ENCODE results near the gene HESX1.

Gene HESX1

DNA sequence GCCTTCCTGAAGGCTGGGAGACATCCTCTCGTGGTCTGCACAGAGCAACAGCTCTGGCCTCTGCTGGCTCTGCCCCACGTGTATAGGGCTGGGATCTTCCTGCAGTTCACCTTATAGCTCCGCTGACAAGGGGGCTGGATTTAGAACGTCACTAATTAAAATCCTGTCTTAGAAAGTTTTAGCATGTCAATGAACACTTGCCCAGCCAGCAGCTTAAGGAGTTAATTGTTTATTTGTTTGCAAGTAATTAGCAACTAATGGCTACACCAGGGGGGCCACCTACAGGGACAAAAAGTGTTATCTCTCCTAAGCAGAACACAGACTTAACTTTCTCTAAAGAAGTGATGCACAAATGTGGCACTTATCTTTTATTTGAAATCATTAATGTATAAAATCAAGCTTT lies at the start of gene HESX1:
TSS of gene HESX1 (minus strand) at position 84 of the 403 bp plus-strand sequence. CDS start at position 24, 60 bp downstream.
- DNase-seq: no peak

GRCh38 chr3:57244946-57245345 lies 45.2 kb upstream of the HESX1 start:
- DNase-seq: no peak

GRCh38 chr3:57234613-57235575 lies 35.1 kb upstream of the HESX1 start:
- DNase-seq: no peak

DNA sequence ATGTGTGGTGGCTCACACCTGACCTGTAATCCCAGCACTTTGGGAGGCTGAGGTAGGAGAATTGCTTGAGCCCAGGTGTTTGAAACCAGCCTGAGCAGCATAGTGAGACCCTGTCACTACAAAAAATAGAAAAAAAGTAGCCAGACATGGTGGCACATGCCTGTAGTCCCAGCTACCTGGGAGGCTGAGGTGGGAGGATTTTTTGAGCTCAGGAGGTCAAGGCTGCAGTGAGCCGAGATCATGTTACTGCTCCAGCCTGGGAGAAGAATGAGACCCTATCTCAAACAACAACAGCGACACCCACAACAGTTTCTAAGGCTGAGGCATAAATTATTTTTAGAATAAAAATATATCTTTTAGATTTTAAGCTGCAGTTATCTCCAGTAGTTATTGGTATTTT lies 34.0 kb upstream of the HESX1 start:
- no peak for DNase-seq

GRCh38 chr3:57230006-57230405 lies 30.2 kb upstream of the HESX1 start:
- no peak for DNase-seq

- DNase-seq: peak; percentile 26
These were observed 28.4 kb upstream of the HESX1 start for GRCh38 chr3:57227930-57228751.

- peak; percentile 90 for DNase-seq
These were observed 27.6 kb upstream of the HESX1 start, which contains the start of gene APPL1 for GRCh38 chr3:57227204-57227929. Gene APPL1, plus strand, starts transcription at chr3:57227729. Its CDS starts 155 bp downstream, at chr3:57227884.

DNA sequence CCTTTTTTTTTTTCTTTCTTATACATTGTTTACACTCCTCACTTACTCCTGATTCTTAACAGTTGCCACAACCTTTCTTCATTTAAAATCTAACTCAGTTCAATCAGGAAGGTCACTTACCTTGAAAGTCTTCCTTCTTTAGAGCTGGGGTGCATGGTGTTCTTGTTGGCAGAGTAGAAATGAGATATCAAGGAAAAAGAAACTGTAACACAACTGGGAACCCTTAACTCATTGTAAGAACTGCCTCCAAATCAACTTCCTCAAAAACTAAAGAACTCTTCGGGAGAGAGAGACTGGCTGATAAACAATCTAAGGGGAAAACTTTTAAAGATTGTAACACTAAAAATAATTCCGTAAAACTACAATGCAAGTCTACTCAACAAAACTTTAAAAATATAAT lies 26.4 kb upstream of the HESX1 start:
- DNase-seq: no peak

DNA sequence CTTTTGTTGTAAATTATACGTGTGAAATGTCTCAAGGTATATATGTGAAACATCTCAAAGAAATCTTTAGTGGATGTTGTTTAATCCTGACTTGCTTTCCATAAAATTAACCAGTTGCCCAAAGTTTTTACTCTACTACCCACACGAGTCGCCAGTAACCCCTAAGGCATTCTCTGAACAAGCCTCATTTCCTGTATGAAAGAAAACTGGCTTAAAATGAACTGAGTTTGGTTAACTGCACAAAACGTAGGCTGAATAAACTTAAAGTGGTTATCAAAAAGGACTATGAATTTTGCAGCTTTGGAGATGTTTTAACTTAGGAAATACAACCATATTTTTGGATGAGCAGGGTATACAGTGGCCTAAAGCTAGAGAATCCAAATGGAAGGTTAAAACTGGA lies 25.1 kb upstream of the HESX1 start:
- no peak for DNase-seq

DNA sequence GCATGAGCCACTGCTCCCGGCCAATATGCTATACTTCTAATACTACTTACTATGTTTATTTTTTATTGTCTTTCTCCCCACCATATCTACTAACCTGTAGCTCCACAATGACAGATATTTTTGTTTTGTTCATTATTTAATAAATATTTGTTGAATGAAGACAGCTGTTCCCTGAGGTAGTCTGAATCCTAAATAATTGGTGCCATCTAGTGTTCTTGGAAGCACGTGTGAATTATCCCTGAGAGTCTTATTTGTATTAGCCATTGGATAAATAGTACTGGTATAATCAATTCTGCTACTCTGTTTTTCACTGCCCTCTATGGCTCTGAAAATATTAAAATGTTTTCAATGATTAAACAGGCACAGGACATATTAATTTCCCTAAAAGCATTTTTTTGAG lies 22.1 kb upstream of the HESX1 start:
- no peak for DNase-seq

- DNase-seq: no peak
These were observed 6.6 kb upstream of the HESX1 start for GRCh38 chr3:57206423-57206822.

GRCh38 chr3:57194641-57195040 lies 5.1 kb downstream of the HESX1 start:
- no peak for DNase-seq

DNA sequence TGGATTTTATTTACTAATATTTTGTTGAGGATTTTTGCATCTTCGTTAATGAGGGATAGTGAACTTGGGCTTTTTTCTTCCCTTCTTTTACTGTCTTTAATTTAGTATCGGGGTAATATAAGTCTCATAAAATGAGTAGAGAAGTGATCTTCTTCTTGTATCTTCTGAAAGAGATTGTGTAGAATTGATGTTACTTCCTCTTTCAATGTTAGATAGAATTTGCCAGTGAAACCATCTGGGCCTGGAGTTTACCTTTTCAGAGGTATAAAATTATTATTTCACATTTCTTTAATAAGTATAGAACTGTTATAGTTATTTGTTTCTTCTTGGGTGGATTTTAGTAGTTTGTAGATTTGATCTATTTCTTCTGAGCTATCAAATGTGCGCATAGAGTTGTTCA lies 7.8 kb downstream of the HESX1 start:
- no peak for DNase-seq

DNA sequence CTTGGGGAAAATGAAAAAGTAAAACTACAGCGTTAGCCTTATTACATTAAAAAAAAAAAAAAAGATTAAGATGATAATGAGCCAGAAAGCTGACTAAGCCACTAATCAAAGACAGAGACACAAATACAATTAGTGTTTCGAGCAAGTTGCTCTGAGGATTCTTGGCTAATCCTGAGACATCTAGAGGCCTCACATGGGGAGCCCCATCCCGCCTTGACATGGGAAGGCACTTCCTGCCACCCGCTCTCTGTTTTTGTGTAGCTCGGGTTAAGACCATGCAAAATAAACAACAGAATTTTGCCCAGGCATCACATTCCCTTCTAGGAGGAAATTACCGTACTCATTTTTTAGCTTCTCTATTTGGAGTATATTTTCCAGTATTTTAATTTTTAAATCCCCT lies 15.3 kb downstream of the HESX1 start:
- DNase-seq: no peak

DNA sequence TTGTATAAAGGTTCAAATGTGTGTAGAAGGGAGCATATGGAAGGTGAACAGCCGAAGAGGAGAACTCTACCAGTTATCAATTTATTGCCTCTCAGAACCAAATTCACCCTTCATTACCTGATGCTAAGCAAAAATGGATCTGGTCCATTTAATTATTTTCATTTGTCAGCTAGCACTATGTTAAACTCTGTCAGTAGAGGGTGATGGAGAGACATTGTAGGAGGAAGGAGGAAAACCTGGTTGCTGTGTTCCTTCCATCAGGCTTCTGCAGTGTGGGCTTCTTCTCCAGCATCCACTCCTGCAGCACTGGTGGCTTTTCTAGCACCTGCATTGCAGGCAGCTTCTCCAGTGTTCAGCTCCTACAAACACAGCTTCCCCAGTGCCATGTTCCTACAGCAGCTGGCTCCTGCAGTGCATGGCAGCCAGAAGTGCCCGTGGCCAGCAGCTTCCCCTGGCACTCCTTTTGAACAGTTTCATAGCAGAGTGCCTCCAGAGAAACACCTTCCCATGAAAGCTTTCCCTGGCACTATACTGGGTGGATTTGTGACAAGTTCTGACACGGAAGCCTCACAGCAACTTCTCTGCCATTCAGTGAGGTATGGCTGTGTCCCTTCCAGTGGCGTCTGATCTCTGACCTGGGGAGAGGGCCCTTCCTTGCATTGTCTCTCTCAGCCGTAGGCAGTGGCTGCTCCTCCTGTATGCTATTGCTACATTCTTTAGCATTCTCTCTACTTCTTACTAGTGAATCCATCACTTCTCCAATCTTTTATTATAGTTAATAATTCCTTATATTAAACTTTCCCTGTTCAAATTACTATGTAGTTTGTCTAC lies 20.0 kb downstream of the HESX1 start:
- DNase-seq: no peak

DNA sequence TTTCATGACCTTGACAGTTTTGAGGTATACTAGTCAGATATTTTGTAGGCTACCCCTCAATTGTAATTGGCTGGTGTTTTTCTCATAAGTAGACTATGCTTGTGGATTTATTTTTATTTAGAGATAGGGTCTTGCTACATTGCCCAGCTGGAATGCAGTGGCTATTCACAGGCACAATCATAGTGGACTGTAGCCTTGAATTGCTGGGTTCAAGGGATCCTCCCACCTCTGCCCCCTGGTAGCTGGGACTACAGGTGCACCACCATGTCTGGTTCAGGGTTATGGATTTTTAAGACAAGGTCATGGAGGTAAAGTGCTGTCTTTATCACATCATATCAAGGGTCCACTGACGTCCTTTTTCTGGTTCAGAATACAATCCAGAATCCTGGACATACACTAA lies 23.7 kb downstream of the HESX1 start:
- no peak for DNase-seq

DNA sequence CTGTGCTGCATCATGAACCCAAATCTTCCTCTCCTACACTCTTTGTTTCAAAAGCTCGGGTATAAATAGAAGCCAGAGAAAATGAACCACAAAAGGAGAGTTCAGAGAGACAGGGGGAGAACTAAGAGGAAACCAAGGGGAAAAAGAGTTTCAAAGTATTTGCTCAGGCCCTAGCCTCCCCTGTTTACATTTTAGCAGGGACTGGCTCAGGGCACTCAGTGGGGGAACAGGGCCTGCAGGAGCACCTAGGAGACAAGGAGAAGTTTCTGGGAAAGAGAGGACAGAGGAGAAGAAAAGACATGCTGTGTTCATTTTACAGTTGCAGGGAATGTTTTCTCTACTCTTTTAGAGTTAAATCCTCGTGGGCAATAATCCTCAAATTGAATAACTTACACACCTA lies 26.1 kb downstream of the HESX1 start:
- no peak for DNase-seq

- DNase-seq: no peak
These were observed 28.8 kb downstream of the HESX1 start for GRCh38 chr3:57170946-57171345.

DNA sequence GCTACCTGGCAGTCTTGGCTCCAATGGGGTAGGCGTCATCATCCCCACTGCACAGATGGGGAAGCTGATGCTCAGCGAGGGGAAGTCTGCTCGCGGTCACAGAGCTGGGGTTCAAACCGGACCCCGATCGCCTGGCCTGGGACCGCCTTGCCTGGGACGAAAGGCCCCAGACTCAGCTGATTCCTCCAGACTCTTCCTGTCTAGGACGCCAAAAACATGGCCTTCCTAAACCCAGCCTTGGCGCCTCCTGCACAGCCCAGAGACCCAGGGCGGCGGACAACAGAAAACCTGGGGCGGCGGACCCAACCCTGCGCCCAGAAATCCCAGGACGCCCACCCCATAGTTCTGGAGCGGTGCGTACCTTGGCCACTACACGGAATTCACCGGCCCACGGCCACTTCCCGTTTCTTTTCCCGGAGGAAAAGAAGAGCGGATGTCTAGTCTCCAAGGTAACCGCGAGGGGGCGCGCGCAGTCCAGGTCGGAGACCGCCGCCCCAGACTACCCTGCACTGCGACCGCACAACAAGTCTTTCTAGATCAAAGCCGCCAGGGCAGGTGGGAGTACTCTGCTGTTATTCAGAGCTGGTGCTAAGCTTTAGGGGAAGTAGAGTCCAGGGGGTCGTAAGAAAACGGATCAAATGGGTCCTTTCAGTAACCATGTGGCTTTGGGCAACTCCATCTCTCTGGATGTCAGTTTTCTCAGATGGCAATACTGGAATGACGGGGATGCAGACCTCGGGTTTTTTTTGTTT lies 29.7 kb downstream of the HESX1 start:
- peak; percentile 74 for DNase-seq

- DNase-seq: no peak
These were observed 30.7 kb downstream of the HESX1 start for GRCh38 chr3:57169108-57169507.

GRCh38 chr3:57168151-57168550 lies 31.6 kb downstream of the HESX1 start:
- DNase-seq: no peak

All from T1000 (cell line).